Superior temporal gyrus (tissue), 1 donor: ENCODE measurements around the gene GLI3.

Experiments used
- DNase-seq: peaks from one replicate; pipeline ENCODE4 v3.0.0-alpha.2; 2016; ENCODE audit errors: extremely low spot score

Gene GLI3

GRCh38 chr7:42033480-42033879, 203.5 kb downstream of the GLI3 start:
- no peak for DNase-seq

DNA sequence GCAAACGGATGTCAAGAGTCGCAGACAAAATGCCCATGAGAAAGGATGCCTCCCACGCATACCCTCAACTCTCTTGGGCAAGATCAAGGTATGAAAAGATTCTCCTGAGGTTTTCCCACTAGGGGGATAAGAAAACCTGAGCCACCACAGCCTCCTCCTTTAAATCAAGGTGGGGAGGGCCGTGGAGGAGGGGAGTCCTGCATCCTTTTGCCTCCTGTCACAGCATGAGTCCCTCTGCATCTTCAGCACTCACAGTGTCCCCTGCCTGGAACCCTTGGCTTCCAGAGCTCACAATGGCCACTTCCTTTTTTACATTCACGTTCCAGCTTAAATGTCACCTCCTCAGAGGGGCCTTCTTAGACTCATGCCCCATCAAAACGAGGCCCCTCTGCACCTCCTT, 207.6 kb downstream of the GLI3 start:
- DNase-seq, result no peak

DNA sequence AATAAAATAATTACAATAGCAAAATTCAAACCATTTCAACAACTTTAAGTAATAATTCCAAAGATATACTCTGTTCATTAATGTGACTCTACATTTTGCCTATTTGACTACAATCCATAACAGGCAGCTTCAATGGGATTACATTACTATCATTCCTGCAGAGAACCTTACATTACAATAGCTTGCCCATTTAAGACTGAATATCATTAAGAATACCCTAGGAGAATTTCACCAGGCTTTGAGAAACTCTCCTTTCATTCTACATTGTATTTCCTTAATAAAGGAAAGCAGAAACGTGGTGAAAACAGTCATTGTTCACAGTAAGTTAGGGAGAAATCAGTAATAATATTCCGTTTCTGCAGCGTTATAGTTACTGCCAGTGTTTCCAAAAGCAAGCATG, 209.5 kb downstream of the GLI3 start:
- DNase-seq, result no peak

- no peak for DNase-seq
Measured at GRCh38 chr7:42026622-42027197, 210.3 kb downstream of the GLI3 start.

- DNase-seq, result no peak
Measured at GRCh38 chr7:42025635-42026375, 211.2 kb downstream of the GLI3 start.

- no peak for DNase-seq
Measured at GRCh38 chr7:42024537-42024936, 212.5 kb downstream of the GLI3 start.

- no peak for DNase-seq
Measured at GRCh38 chr7:42023262-42023661, 213.7 kb downstream of the GLI3 start.

- DNase-seq, result no peak
Measured at GRCh38 chr7:42022791-42023190, 214.2 kb downstream of the GLI3 start.

- DNase-seq, result no peak
Measured at GRCh38 chr7:42022056-42022455, 215.0 kb downstream of the GLI3 start.

GRCh38 chr7:42021631-42022030, 215.4 kb downstream of the GLI3 start:
- DNase-seq, result no peak

GRCh38 chr7:42020061-42020460, 216.9 kb downstream of the GLI3 start:
- no peak for DNase-seq

- DNase-seq, result no peak
Measured at GRCh38 chr7:42017349-42017986, 219.5 kb downstream of the GLI3 start.

DNA sequence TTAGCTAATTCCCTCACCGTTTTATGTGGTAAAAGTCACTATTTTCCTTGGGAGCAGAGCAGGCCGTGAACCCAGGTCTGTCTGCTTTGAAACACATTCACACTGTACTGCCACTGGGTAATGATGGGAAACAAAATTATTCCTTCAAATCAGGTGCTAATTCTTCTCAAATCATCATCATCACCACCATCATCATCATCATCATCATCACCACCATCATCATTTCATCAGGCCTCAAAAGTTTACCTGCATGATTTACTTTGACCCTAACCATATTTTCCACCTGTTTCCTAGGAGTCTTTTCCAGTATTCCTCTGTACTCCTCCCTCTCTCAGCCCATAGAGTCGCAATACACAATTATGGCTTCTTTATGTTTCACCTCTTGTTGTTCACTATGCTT, 220.5 kb downstream of the GLI3 start:
- no peak for DNase-seq

DNA sequence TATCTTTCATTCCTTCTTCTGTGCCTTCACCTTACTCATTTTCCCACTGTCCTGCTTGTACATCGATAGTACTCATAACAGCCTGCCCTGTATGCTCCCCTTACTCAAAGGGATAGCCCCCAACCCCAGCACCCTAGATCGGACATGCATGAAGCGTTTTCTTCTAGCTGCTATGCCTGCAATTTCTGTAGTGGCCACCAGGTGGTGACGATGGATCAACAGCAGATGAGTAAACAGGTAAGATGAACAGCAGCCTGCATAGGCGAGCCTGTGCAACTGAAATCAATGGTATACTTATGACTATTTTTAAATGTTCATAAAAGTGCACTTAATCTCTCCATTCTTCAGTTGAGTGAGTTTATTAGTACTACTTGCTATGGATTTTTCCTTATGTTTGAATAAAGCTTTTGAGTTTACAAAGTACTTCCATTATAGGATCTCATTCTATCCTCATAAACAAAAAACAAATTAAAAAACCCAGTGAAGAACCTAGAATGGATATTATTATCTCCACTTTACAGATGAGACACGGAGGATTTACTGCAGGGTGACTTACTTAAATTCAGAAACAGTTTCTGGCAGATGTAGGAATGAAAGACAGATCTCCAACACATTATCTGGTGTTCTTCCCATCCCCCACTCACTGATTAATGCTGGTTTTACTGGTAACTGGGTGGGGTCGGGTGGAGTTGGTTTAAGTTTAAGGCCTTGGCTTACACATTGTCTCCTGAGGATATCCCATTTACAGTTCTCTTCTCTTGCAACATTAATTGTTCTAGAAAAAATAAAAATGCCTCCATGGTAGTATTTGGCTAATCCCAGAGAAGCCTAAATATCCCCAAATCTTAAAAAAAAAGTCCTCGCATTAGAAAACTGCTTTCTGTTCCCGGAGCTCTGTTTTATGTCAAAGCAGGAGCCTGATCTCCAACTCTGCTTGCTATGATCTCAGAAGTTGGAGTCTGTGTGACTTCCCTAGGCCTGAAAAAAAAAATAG, 222.1 kb downstream of the GLI3 start:
- DNase-seq, result no peak

- no peak for DNase-seq
Measured at GRCh38 chr7:42012786-42013360, 224.1 kb downstream of the GLI3 start.

DNA sequence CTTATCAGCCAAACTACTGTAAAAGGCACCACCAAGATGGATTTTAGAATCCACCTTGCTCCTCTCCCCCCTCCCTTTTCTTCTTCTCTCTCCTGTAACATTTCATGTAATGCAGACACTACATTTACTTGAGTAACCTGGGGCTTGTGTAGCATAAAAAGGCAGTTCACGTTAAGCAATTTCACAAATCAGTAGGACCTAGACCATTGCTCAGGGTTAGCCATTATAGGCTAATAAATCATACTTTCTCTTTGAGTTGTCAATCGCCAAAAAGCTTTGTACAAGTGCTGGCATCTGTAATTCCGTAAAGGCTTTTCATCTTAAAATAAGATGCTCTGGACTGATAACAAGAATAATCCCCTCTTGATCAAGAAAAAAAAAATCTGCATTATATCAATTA, 224.7 kb downstream of the GLI3 start:
- DNase-seq, result no peak

- DNase-seq, result no peak
Measured at GRCh38 chr7:42011846-42012245, 225.2 kb downstream of the GLI3 start.

GRCh38 chr7:42010751-42011150, 226.3 kb downstream of the GLI3 start:
- no peak for DNase-seq

DNA sequence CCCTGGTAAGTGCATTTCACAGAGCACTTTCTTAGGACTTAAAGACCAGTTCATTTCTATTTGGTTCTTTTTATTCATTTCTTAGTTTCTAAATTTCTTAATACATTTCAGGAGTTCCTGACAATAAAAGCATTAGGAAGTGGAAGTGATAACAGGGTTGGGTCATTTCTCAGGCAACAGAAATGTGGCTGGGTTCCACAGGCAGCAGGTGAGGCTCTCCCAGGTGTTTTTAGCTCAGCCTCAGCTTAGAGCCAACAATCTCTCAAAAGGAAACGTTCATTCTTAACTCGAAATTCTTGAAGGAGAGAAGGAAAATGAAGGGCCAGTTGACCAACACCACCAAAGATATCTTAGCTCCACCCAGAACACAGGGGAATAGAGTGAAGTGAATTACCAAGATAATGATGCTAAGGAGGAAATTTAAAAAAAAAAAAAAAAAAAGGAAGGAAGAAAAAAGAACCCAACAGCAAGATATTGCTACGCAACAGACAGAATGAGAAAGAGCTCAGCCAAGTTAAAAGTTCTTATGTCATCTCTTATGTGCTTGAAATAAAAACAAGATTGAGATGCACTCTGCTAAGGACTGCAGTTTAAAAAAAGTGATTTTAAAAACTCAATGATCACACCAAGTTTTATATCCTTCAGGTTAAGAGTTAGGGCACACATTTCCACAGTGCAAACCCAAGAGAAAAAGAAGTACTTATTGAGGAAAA, 230.1 kb downstream of the GLI3 start:
- DNase-seq, result no peak

- DNase-seq, result no peak
Measured at GRCh38 chr7:42002654-42003053, 234.4 kb downstream of the GLI3 start.

- DNase-seq, result no peak
Measured at GRCh38 chr7:41999736-42000283, 237.2 kb downstream of the GLI3 start.
